Activated CD8-positive, alpha-beta T cell treated with anti-CD3 and anti-CD28 coated beads for 36 hours (primary cell): Measurements from ENCODE around the gene MTUS2. TPM values are rescaled to one million over a fixed set of nuclear protein-coding genes. Genes with fewer than 3 reads are reported as not detected.

Experiments
- ATAC-seq: fragments of 200-7000 bp; cut with Tn5 transposase; one replicate; pipeline ENCODE4 v1.10.0; 2021; ENCODE audit warnings: mild to moderate bottlenecking, moderate library complexity
- CTCF ChIA-PET: fragments of 350-600 bp; sonication (Branson Sonifier 250); formaldehyde crosslinking; loops from one replicate; lab custom pipeline; 2021; ENCODE audit warnings: antibody characterized with exemption; lab: Charles Lee
- POLR2A ChIA-PET: fragments of 350-600 bp; sonication (Branson Sonifier 250); formaldehyde crosslinking; loops from one replicate; lab custom pipeline; 2021; ENCODE audit warnings: antibody characterized with exemption; lab: Charles Lee
- DNase-seq: peaks from one replicate; pipeline ENCODE4 v3.0.0-alpha.2; 2020
- H3K27ac Mint-ChIP-seq: one replicate; pipeline ENCODE4 v1.8.0; 2021; ENCODE audit warnings: mild to moderate bottlenecking, mixed read lengths
- H3K27me3 Mint-ChIP-seq: one replicate; pipeline ENCODE4 v1.8.0; 2021; ENCODE audit warnings: mixed read lengths
- H3K36me3 Mint-ChIP-seq: one replicate; pipeline ENCODE4 v1.8.0; 2021; ENCODE audit warnings: low read depth, mixed read lengths
- H3K4me1 Mint-ChIP-seq: one replicate; pipeline ENCODE4 v1.8.0; 2021; ENCODE audit warnings: low read depth, mixed read lengths
- H3K4me3 Mint-ChIP-seq: one replicate; pipeline ENCODE4 v1.8.0; 2021; ENCODE audit warnings: mild to moderate bottlenecking, moderate library complexity, mixed read lengths
- H3K9me3 Mint-ChIP-seq: one replicate; pipeline ENCODE4 v1.8.0; 2021; ENCODE audit warnings: mixed read lengths
- CTCF ChIP-seq: fragments of 200-600 bp; IDR thresholded peaks from one replicate; pipeline ENCODE4 v1.8.0; 2022; ENCODE audit warnings: antibody characterized with exemption, mild to moderate bottlenecking
- intact Hi-C: fragments of 100-400 bp; cut with micrococcal nuclease; formaldehyde crosslinking; loops from one replicate; pipeline ENCODE4 v1.10.0; 2022
- total RNA-seq, 2 experiments: library from RNA; stranded (reverse); gene quantifications; one replicate each; pipeline ENCODE4 v1.2.3, GENCODE V29; 2021

The MTUS2 gene
- total RNA-seq, 2 experiments from 2014 or later, result not detected

GRCh38 chr13:28958018-28958417 lies 137.9 kb downstream of the MTUS2 start:
- no peak for ATAC-seq
- Mint-ChIP-seq H3K27me3 (no peaks in the 10 kb centered on the region), H3K9me3 (no peaks in the 10 kb centered on the region), H3K36me3 (no peaks in the 10 kb centered on the region), H3K27ac (no peak overlapping the region), H3K4me3 (no peak overlapping the region), H3K4me1 (no peaks in the 10 kb centered on the region)
- TF ChIP-seq CTCF, result no peak
- CTCF ChIA-PET, result no interaction called here
- POLR2A ChIA-PET, result no interaction called here
- intact Hi-C loops, result no loop called here
- no peak for DNase-seq

- TF ChIP-seq CTCF, result no peak
- H3K36me3 Mint-ChIP-seq, result no peaks in the 10 kb centered on the region
- H3K27ac Mint-ChIP-seq, result no peak overlapping the region
- no peaks in the 10 kb centered on the region for H3K4me1 Mint-ChIP-seq
- ChIA-PET CTCF (no interaction called here), POLR2A (no interaction called here)
- H3K27me3 Mint-ChIP-seq, result no peaks in the 10 kb centered on the region
- intact Hi-C loops, result no loop called here
- no peak overlapping the region for H3K4me3 Mint-ChIP-seq
- ATAC-seq (no peak), DNase-seq (no peak)
- H3K9me3 Mint-ChIP-seq, result no peaks in the 10 kb centered on the region
Measured at GRCh38 chr13:28958441-28958840, 138.3 kb downstream of the MTUS2 start.

GRCh38 chr13:28964052-28964451 lies 143.9 kb downstream of the MTUS2 start:
- H3K4me1 Mint-ChIP-seq, result no peaks in the 10 kb centered on the region
- CTCF ChIA-PET, result no interaction called here
- no peaks in the 10 kb centered on the region for H3K27me3 Mint-ChIP-seq
- no peak for TF ChIP-seq CTCF
- intact Hi-C loops, result no loop called here
- H3K9me3 Mint-ChIP-seq, result no peaks in the 10 kb centered on the region
- DNase-seq (no peak), ATAC-seq (no peak)
- no peak overlapping the region for H3K27ac Mint-ChIP-seq
- no peak overlapping the region for H3K4me3 Mint-ChIP-seq
- no peaks in the 10 kb centered on the region for H3K36me3 Mint-ChIP-seq
- POLR2A ChIA-PET, result no interaction called here

GRCh38 chr13:28964803-28965202 lies 144.7 kb downstream of the MTUS2 start:
- Mint-ChIP-seq H3K36me3 (no peaks in the 10 kb centered on the region), H3K27me3 (no peaks in the 10 kb centered on the region), H3K4me3 (no peak overlapping the region), H3K4me1 (no peaks in the 10 kb centered on the region), H3K27ac (no peak overlapping the region), H3K9me3 (no peaks in the 10 kb centered on the region)
- TF ChIP-seq CTCF, result no peak
- DNase-seq (no peak), ATAC-seq (no peak)
- ChIA-PET POLR2A (no interaction called here), CTCF (no interaction called here)
- intact Hi-C loops, result no loop called here

GRCh38 chr13:28967029-28967915 lies 147.1 kb downstream of the MTUS2 start:
- Mint-ChIP-seq H3K9me3 (no peaks in the 10 kb centered on the region), H3K4me1 (no peaks in the 10 kb centered on the region), H3K36me3 (no peaks in the 10 kb centered on the region), H3K27ac (no peak overlapping the region), H3K27me3 (no peaks in the 10 kb centered on the region), H3K4me3 (no peak overlapping the region)
- ChIA-PET CTCF (no interaction called here), POLR2A (no interaction called here)
- DNase-seq (no peak), ATAC-seq (no peak)
- intact Hi-C loops, result no loop called here
- TF ChIP-seq CTCF, result no peak
